Skeletal muscle satellite cell (primary cell): ENCODE data around the gene PTPN14.
"Not testable (repeated sequence)": the region's sequence is repeated elsewhere in the genome, so short reads cannot be mapped to it uniquely, and the experiment has no call there.

Source experiments
- H3K27me3 ChIP-seq: 2 replicates; pipeline ENCODE4 v1.7.0; 2013; ENCODE audit warnings: low read length; ENCODE audit not compliant: control insufficient read depth, insufficient read depth
- H3K36me3 ChIP-seq: 2 replicates; pipeline ENCODE4 v1.7.0; 2013; ENCODE audit warnings: mild to moderate bottlenecking, control low read depth, low read length; ENCODE audit not compliant: insufficient read depth
- H3K4me1 ChIP-seq: 2 replicates; pipeline ENCODE4 v1.7.0; 2013; ENCODE audit warnings: low read length; ENCODE audit not compliant: control insufficient read depth, insufficient read depth
- H3K4me2 ChIP-seq: 2 replicates; pipeline ENCODE4 v1.7.0; 2013; ENCODE audit warnings: mild to moderate bottlenecking, low read length
- H3K4me3 ChIP-seq: 2 replicates; pipeline ENCODE4 v1.7.0; 2013; ENCODE audit warnings: low read length
- H3K9ac ChIP-seq: 2 replicates; pipeline ENCODE4 v1.7.0; 2013; ENCODE audit warnings: mild to moderate bottlenecking, low read depth, low read length, moderate library complexity
- H3K9me3 ChIP-seq: replicated peaks from 2 replicates; pipeline ENCODE4 v1.7.0; 2013; ENCODE audit warnings: mild to moderate bottlenecking, control low read depth, low read length

Gene PTPN14

GRCh38 chr1:214398490-214398889 is 152.9 kb downstream of the PTPN14 start:
- Histone ChIP-seq H3K9ac (no peak overlapping the region), H3K36me3 (peaks cover 72% of the 10 kb centered on the region), H3K4me1 (peaks cover 16% of the 10 kb centered on the region), H3K4me3 (no peak overlapping the region), H3K9me3 (no peaks in the 10 kb centered on the region), H3K27me3 (no peaks in the 10 kb centered on the region), H3K4me2 (no peak overlapping the region)

- no peak overlapping the region for H3K9ac ChIP-seq
- no peaks in the 10 kb centered on the region for H3K27me3 ChIP-seq
- no peak overlapping the region for H3K4me3 ChIP-seq
- H3K36me3 ChIP-seq, result peaks cover 77% of the 10 kb centered on the region
- H3K4me1 ChIP-seq, result peaks cover 8% of the 10 kb centered on the region
- H3K9me3 ChIP-seq, result no peaks in the 10 kb centered on the region
- no peak overlapping the region for H3K4me2 ChIP-seq
These were observed 153.9 kb downstream of the PTPN14 start for GRCh38 chr1:214397497-214397896.

GRCh38 chr1:214396330-214396729 is 155.1 kb downstream of the PTPN14 start:
- Histone ChIP-seq H3K4me2 (no peak overlapping the region), H3K4me1 (peaks cover 8% of the 10 kb centered on the region), H3K27me3 (no peaks in the 10 kb centered on the region), H3K4me3 (no peak overlapping the region), H3K9ac (no peak overlapping the region), H3K36me3 (peaks cover 78% of the 10 kb centered on the region), H3K9me3 (no peaks in the 10 kb centered on the region)

GRCh38 chr1:214394569-214394968 is 156.8 kb downstream of the PTPN14 start:
- not testable (repeated sequence) for H3K4me2 ChIP-seq, H3K27me3 ChIP-seq, H3K9ac ChIP-seq, H3K9me3 ChIP-seq, H3K4me1 ChIP-seq, H3K4me3 ChIP-seq
- H3K36me3 ChIP-seq, result peaks cover 79% of the 10 kb centered on the region

GRCh38 chr1:214393086-214393485 is 158.3 kb downstream of the PTPN14 start:
- Histone ChIP-seq H3K4me3 (no peak overlapping the region), H3K4me1 (peaks cover 8% of the 10 kb centered on the region)

GRCh38 chr1:214391873-214392645 is 159.3 kb downstream of the PTPN14 start:
- Histone ChIP-seq H3K36me3 (peaks cover 73% of the 10 kb centered on the region), H3K27me3 (no peaks in the 10 kb centered on the region), H3K9me3 (no peaks in the 10 kb centered on the region), H3K4me2 (no peak overlapping the region), H3K9ac (no peak overlapping the region), H3K4me1 (peaks cover 12% of the 10 kb centered on the region), H3K4me3 (no peak overlapping the region)

More at GRCh38 chr1:214393086-214393485, 158.3 kb downstream of the PTPN14 start:
- no peaks in the 10 kb centered on the region for H3K9me3 ChIP-seq
- H3K36me3 ChIP-seq, result peaks cover 78% of the 10 kb centered on the region
- no peaks in the 10 kb centered on the region for H3K27me3 ChIP-seq
- no peak overlapping the region for H3K4me2 ChIP-seq
- H3K9ac ChIP-seq, result no peak overlapping the region

GRCh38 chr1:214389734-214390133 is 161.7 kb downstream of the PTPN14 start:
- peaks cover 16% of the 10 kb centered on the region for H3K4me1 ChIP-seq

GRCh38 chr1:214386747-214387146 is 164.7 kb downstream of the PTPN14 start:
- H3K4me2 ChIP-seq, result peak overlapping the region; percentile 31
- H3K9me3 ChIP-seq, result no peaks in the 10 kb centered on the region
- H3K4me3 ChIP-seq, result no peak overlapping the region
- H3K36me3 ChIP-seq, result peaks cover 70% of the 10 kb centered on the region
- peak overlapping the region; percentile 45 for H3K9ac ChIP-seq
- H3K27me3 ChIP-seq, result no peaks in the 10 kb centered on the region
- H3K4me1 ChIP-seq, result peaks cover 14% of the 10 kb centered on the region

More at GRCh38 chr1:214389734-214390133, 161.7 kb downstream of the PTPN14 start:
- Histone ChIP-seq H3K9me3 (no peaks in the 10 kb centered on the region), H3K4me2 (no peak overlapping the region), H3K4me3 (no peak overlapping the region), H3K9ac (no peak overlapping the region), H3K36me3 (peaks cover 69% of the 10 kb centered on the region), H3K27me3 (no peaks in the 10 kb centered on the region)

GRCh38 chr1:214386333-214386732 is 165.1 kb downstream of the PTPN14 start:
- H3K4me2 ChIP-seq, result peak overlapping the region; percentile 31
- H3K9me3 ChIP-seq, result no peaks in the 10 kb centered on the region
- peaks cover 14% of the 10 kb centered on the region for H3K4me1 ChIP-seq
- peak overlapping the region; percentile 45 for H3K9ac ChIP-seq
- no peak overlapping the region for H3K4me3 ChIP-seq
- no peaks in the 10 kb centered on the region for H3K27me3 ChIP-seq
- H3K36me3 ChIP-seq, result peaks cover 73% of the 10 kb centered on the region

- Histone ChIP-seq H3K27me3 (no peaks in the 10 kb centered on the region), H3K9ac (no peak overlapping the region), H3K36me3 (peaks cover 78% of the 10 kb centered on the region), H3K4me3 (no peak overlapping the region), H3K4me2 (no peak overlapping the region), H3K9me3 (no peaks in the 10 kb centered on the region), H3K4me1 (peaks cover 14% of the 10 kb centered on the region)
These were observed 166.0 kb downstream of the PTPN14 start for GRCh38 chr1:214385428-214385827.

GRCh38 chr1:214384373-214385079 is 166.9 kb downstream of the PTPN14 start:
- peaks cover 14% of the 10 kb centered on the region for H3K4me1 ChIP-seq
- no peaks in the 10 kb centered on the region for H3K27me3 ChIP-seq
- H3K9me3 ChIP-seq, result no peaks in the 10 kb centered on the region
- H3K4me3 ChIP-seq, result no peak overlapping the region
- no peak overlapping the region for H3K9ac ChIP-seq
- H3K36me3 ChIP-seq, result peaks cover 78% of the 10 kb centered on the region
- no peak overlapping the region for H3K4me2 ChIP-seq
